GM12801 (cell line): ENCODE results near the gene PFKL.

ENCODE experiments used
- CTCF ChIP-seq: IDR thresholded peaks from one replicate; pipeline ENCODE4 v1.5.1; 2011; ENCODE audit warnings: control low read depth; ENCODE audit not compliant: insufficient read length; ENCODE audit errors: extremely low read depth

PFKL gene

DNA sequence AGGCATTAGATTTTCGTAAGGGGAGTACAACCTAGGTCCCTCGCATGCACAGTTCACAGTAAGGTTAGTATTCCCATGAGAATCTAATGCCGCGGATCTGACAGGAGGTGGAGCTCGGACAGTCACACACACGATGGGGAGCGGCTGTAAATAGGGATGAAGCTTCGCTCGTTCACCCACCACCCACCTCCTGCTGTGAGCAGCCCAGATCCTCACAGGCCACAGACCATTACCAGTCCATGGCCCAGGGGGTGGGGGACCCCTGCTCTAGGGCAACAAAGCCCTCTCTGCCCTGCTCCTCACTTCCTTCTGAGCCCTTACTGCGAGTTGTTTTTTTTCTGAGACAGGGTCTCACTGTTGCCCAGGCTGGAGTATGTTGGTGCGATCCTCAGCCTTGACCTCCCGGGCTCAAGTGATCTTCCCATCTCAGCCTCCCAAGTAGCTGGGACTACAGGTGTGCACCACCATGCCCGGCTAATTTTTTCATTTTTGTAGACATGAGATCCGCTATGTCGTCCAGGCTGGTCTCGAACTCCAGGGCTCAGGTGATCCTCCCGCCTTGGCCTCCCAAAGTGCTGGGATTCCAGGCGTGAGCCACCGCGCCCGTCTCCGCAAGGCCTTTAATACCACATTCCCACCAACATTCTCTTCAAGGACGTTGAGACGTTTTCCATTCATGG lies 74.9 kb downstream of the PFKL start:
- TF ChIP-seq CTCF = no peak

DNA sequence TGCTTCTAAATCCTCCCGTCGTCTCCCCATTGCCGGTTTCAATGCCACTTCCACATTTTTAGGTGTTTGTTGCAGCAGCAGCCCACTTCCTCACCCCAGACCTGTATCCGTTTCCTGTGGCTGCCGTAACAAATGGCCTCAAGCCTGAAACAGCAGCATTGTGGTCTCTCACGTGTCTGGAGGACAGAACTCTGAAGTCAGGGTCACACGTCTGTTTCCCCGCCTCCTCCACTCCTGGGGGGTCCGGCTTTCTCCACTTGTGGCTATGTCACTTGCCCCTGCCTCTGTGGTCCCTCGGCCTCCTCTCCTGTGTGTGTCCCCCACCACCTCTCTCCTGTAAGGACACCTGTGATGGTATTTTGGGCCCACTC lies 75.4 kb downstream of the PFKL start:
- no peak for TF ChIP-seq CTCF

- no peak for TF ChIP-seq CTCF
Measured at GRCh38 chr21:44375761-44376241, 75.9 kb downstream of the PFKL start.

- no peak for TF ChIP-seq CTCF
Measured at GRCh38 chr21:44376606-44377005, 76.8 kb downstream of the PFKL start.
